Measurements from ENCODE around the gene PLAU. TPM values are rescaled to one million over a fixed set of nuclear protein-coding genes. Genes with fewer than 3 reads are reported as not detected.
A peak's percentile ranks its signal among the peaks of the same experiment; 100 is the strongest.
"Not testable (repeated sequence)": the region's sequence is repeated elsewhere in the genome, so short reads cannot be mapped to it uniquely, and the experiment has no call there.

PLAU gene
- total RNA-seq, 1 experiment from 2014 or later: 25.4 TPM

DNA sequence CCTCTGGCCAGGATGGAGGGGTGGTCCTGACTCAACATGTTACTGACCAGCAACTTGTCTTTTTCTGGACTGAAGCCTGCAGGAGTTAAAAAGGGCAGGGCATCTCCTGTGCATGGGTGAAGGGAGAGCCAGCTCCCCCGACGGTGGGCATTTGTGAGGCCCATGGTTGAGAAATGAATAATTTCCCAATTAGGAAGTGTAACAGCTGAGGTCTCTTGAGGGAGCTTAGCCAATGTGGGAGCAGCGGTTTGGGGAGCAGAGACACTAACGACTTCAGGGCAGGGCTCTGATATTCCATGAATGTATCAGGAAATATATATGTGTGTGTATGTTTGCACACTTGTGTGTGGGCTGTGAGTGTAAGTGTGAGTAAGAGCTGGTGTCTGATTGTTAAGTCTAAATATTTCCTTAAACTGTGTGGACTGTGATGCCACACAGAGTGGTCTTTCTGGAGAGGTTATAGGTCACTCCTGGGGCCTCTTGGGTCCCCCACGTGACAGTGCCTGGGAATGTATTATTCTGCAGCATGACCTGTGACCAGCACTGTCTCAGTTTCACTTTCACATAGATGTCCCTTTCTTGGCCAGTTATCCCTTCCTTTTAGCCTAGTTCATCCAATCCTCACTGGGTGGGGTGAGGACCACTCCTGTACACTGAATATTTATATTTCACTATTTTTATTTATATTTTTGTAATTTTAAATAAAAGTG lies 6.0 kb downstream of the PLAU start:
- no peak for DNase-seq
- Histone ChIP-seq H3K27me3 (ENCODE audit: control insufficient read depth, insufficient read depth, low read length) (peaks cover under 1% of the 10 kb centered on the region), H3K4me3 (ENCODE audit: insufficient read depth, low read depth, low read length) (no peak overlapping the region), H3K36me3 (replicated peaks; ENCODE audit: control insufficient read depth, insufficient read depth, low read length) (peaks cover 2% of the 10 kb centered on the region)

DNA sequence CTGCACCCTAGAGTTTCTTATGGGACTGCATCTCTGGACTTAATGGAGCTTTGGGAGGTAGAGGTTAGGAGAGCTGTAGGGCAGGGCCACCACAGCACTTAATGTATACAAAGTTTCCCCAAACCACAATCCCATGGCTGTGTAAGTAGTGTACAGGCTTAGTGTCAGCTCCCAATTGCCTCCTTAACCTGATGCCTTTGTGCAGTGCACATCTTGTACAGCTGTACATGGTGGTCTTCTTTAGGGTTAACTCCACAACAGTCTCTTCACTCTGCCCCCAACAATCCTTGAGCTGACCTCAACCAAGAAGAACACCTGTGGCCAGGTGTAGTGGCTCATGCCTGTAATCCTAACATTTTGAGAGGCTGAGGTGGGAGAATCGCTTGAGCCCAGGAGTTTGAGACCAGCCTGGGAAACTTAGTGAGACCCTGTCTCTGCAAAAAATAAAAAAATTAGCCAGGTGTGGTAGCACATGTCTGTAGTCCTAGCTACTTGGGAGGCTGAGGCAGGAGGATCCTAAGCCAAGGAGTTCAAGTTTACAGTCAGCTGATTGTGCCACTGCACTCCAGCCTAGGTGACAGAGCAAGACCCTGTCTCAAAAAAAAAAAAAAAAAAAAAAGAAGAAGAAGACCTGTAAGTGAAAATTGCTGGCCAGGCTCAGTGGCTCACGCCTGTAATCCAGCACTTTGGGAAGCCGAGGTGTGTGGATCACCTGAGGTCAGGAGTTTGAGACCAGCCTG lies 6.8 kb downstream of the PLAU start:
- Histone ChIP-seq H3K27me3 (ENCODE audit: control insufficient read depth, insufficient read depth, low read length) (no peaks in the 10 kb centered on the region; the same call in 1 of the 2 replicates), H3K36me3 (replicated peaks; ENCODE audit: control insufficient read depth, insufficient read depth, low read length) (peaks cover 2% of the 10 kb centered on the region), H3K4me3 (ENCODE audit: insufficient read depth, low read depth, low read length) (no peak overlapping the region)
- DNase-seq: no peak

DNA sequence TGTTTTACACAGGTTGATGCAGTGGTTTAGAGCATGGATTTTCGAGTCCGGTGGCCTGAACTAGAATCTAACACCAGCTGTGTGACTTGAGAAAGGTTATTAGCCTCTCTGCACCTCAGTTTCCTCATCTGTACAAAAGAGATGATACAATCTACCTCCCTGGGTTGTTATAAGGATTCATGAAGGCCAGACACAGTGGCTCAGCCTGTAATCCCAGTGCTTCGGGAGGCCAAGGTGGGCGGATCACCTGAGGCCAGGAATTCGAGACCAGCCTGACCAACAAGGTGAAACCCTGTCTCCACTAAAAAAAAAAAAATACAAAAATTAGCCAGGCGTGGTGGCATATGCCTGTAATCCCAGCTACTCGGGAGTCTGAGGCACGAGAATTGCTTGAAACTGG lies 8.5 kb downstream of the PLAU start:
- H3K4me3 ChIP-seq (ENCODE audit: insufficient read depth, low read depth, low read length); DNase-seq; H3K27me3 ChIP-seq (ENCODE audit: control insufficient read depth, insufficient read depth, low read length); H3K36me3 ChIP-seq (replicated peaks; ENCODE audit: control insufficient read depth, insufficient read depth, low read length): not testable (repeated sequence)

DNA sequence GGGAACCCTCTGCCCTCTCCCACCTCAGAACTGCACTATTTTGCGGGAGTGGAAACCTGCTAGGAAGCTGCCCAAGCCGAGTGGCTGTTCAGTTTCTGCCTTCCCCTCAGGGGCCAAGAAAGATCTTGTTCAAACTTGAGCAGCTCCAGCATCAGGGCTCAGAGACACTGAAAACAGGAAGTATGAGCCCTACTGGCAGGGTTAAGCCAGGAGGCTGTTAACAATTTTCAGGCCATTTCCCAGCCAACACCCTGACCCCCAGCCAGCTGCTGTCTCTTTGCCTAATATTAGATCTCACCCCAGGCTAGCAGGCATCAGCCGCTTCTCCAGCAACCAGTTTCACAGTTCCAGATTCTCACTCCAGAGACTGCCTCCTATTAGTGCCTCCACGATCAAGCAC lies 9.2 kb downstream of the PLAU start:
- peak; percentile 27 for DNase-seq
- H3K27me3 ChIP-seq (ENCODE audit: control insufficient read depth, insufficient read depth, low read length): no peaks in the 10 kb centered on the region
- peaks cover 1% of the 10 kb centered on the region for H3K36me3 ChIP-seq (replicated peaks; ENCODE audit: control insufficient read depth, insufficient read depth, low read length)
- H3K4me3 ChIP-seq (ENCODE audit: insufficient read depth, low read depth, low read length): no peak overlapping the region

DNA sequence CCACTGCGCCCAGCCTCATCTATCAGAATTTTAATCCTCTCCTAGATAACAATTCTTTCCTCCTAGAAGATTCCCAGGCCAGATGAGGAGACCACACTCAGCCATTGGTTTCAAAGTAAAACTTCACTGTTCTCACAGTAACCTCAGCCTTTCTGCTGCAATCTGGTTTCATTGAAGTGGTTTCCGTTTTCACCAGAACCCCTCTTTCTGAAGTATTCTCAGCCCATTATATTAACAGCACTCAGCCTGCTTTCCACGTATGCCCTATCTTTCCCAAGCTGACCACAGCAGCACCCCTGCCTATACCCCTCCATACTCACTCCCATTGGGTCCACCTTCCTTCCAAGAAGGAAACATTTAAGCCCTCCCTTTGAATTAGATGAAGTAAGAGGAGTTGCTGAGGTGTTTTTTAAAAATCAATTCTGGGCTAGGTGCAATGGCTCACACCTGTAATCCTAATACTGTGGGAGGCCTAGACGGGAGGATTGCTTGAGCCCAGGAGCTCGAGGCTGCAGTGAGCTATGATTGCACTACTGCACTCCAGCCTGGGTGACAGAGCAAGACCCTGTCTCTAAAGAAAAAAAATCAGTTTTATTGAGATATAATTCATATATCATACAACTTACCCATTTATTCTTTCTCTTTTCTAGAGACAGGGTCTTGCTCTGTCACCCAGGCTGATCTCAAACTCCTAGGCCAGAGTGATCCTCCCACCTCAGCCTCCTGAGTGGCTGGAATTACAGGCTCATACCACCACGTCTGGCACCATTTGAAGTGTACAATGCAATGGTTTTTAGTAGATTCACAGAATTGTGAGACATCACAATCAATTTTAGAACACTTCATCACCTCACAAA lies 11.3 kb downstream of the PLAU start:
- H3K4me3 ChIP-seq (ENCODE audit: insufficient read depth, low read depth, low read length): no peak overlapping the region
- no peaks in the 10 kb centered on the region for H3K36me3 ChIP-seq (replicated peaks; ENCODE audit: control insufficient read depth, insufficient read depth, low read length)
- DNase-seq: no peak
- H3K27me3 ChIP-seq (ENCODE audit: control insufficient read depth, insufficient read depth, low read length): no peaks in the 10 kb centered on the region

DNA sequence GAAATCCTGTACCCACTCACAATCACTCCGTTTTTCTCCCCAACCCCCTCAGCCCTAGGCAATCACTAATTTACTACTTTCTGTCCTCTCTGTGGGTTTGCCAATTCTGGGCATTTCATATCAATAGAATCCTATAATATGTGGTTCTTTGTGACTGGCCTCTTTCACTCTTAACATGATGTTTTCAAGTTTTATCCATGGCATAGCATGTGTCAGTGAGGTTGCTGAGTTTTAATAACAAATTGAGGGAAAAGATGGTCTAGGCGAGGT lies 11.9 kb downstream of the PLAU start:
- DNase-seq: no peak

DNA sequence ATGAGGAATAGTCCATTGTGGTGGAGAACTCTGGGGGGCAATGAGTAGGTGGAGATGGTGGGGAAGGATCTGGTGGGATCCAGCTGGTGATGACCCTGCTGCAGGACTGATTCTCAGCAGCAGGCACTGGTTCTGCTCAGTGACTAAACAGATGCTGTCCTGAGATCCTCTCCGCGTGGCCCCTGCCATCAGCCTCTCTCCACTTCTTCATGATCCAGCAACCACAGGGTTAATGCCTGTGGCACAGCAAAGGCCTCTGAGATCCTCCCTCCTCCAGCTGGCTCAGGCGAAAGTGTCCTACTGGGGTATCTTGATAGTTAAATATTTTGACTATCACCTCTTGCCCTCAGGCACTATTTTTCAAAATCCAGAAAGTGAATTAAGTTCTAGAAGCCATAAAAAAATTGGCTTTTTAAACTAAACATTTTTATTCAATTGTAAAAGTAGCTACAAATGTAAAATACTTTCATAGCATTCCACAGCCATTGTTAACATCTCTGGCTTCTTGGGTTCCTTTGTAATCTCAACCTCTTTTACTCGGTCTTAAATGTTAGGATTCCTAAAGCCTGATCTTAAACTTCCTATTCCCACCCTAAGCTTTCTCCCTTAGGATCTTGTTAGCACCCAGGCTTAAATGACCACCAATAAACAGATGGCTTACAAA lies 13.1 kb downstream of the PLAU start:
- H3K36me3 ChIP-seq (replicated peaks; ENCODE audit: control insufficient read depth, insufficient read depth, low read length): no peaks in the 10 kb centered on the region
- DNase-seq: peak; percentile 68
- H3K27me3 ChIP-seq (ENCODE audit: control insufficient read depth, insufficient read depth, low read length): no peaks in the 10 kb centered on the region
- H3K4me3 ChIP-seq (ENCODE audit: insufficient read depth, low read depth, low read length): no peak overlapping the region

More for the DNA sequence above, 11.9 kb downstream of the PLAU start:
- H3K27me3 ChIP-seq (ENCODE audit: control insufficient read depth, insufficient read depth, low read length): no peaks in the 10 kb centered on the region
- H3K36me3 ChIP-seq (replicated peaks; ENCODE audit: control insufficient read depth, insufficient read depth, low read length): no peaks in the 10 kb centered on the region
- no peak overlapping the region for H3K4me3 ChIP-seq (ENCODE audit: insufficient read depth, low read depth, low read length)

DNA sequence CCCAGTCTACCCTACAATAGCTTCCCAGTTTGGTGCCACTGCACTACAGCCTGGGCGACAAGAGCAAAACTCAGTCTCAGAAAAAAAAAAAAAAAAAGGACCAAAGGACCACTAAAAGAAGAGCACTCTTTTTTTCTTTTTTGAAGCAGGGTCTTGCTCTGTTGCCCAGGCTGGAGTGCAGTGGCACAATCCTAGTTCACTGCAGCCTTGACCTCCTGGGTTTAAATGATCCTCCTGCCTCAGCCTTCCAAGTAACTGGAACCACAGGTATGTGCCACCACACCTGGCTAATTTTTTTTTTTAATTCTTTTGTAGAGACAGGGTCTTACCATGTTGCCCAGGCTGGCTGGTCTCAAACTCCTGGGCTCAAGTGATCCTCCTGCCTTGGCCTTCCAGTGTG lies 14.0 kb downstream of the PLAU start:
- no peaks in the 10 kb centered on the region for H3K36me3 ChIP-seq (replicated peaks; ENCODE audit: control insufficient read depth, insufficient read depth, low read length)
- no peak for DNase-seq
- H3K4me3 ChIP-seq (ENCODE audit: insufficient read depth, low read depth, low read length): no peak overlapping the region
- H3K27me3 ChIP-seq (ENCODE audit: control insufficient read depth, insufficient read depth, low read length): no peaks in the 10 kb centered on the region

DNA sequence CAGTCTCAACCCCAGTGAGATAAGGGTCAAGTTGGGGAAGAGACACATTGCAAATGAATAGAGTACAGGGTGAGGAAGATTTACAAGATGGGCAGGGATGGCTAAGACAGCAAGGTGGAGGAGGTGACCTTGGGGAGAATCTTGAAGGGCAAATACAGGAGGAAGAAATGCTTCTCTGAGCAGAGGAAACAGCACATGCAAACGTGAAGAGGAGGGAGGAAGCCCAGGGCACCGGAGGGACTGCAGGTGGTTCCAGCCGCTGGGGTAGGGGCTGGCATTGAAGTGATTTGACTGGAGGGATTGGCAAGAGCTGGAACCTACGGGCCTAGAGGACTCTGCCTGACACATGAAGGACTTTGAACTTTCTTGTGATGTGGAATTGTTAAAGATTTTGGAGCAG lies 14.6 kb downstream of the PLAU start:
- no peak for DNase-seq
- Histone ChIP-seq H3K27me3 (ENCODE audit: control insufficient read depth, insufficient read depth, low read length) (no peaks in the 10 kb centered on the region), H3K36me3 (replicated peaks; ENCODE audit: control insufficient read depth, insufficient read depth, low read length) (no peaks in the 10 kb centered on the region), H3K4me3 (ENCODE audit: insufficient read depth, low read depth, low read length) (no peak overlapping the region)

DNA sequence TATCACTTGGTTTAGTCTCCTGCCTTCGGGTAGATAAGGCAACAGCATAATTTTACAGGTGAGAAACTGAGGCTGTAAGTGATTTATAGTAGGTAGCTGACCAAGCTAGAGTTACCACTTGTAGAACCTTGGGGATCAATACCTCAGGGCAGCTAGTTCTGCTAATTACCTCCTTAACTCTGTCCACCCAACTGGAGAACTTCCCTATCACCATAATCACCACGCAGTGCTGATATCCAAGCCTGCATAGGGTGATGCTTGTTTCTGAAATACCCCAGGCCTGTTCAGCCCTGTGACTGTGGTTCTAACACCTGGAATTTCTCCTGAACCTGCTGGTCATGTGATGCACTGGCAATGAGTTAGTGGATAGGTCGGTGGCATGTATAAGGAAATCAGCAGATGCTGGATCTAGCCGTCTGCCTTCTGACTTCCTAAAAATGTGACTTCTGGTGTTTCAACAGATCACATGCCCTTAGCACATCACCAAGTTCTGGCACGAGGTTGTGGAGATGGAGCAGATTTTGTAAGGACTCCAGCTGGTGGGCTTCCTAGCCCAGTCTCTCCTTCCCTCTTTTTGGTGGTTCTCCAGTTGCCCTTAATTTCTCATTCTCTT lies 15.3 kb downstream of the PLAU start:
- H3K4me3 ChIP-seq (ENCODE audit: insufficient read depth, low read depth, low read length): no peak overlapping the region
- no peaks in the 10 kb centered on the region for H3K27me3 ChIP-seq (ENCODE audit: control insufficient read depth, insufficient read depth, low read length)
- no peak for DNase-seq
- H3K36me3 ChIP-seq (replicated peaks; ENCODE audit: control insufficient read depth, insufficient read depth, low read length): no peaks in the 10 kb centered on the region

DNA sequence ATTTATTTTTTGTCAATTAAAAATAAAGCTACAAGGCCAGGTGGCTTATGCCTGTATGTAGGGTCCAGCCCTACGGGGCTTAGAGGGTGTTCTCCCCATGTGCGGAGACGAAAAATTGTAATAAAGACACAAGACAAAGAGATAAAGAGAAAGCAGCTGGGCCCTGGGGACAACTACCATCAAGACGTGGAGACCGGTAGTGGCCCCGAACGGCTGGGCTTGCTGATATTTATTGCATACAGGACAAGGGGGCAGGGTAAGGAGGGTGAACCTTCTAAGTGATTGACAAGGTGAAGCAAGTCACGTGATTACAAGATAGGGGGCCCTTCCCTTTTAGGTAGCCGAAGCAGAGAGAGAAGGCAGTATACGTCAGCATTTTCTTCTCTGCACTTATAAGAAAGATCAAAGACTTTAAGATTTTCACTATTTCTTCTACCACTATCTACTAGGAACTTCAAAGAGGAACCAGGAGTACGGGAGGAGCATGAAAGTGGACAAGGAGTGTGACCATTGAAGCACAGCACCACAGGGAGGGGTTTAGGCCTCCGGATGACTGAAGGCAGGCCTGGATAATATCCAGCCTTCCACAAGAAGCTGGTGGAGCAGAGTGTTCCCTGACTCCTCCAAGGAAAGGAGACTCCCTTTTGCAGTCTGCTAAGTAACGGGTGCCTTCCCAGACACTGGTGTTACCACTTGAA lies 19.8 kb downstream of the PLAU start:
- not testable (repeated sequence) for DNase-seq; H3K4me3 ChIP-seq (ENCODE audit: insufficient read depth, low read depth, low read length); H3K27me3 ChIP-seq (ENCODE audit: control insufficient read depth, insufficient read depth, low read length); H3K36me3 ChIP-seq (replicated peaks; ENCODE audit: control insufficient read depth, insufficient read depth, low read length)

DNA sequence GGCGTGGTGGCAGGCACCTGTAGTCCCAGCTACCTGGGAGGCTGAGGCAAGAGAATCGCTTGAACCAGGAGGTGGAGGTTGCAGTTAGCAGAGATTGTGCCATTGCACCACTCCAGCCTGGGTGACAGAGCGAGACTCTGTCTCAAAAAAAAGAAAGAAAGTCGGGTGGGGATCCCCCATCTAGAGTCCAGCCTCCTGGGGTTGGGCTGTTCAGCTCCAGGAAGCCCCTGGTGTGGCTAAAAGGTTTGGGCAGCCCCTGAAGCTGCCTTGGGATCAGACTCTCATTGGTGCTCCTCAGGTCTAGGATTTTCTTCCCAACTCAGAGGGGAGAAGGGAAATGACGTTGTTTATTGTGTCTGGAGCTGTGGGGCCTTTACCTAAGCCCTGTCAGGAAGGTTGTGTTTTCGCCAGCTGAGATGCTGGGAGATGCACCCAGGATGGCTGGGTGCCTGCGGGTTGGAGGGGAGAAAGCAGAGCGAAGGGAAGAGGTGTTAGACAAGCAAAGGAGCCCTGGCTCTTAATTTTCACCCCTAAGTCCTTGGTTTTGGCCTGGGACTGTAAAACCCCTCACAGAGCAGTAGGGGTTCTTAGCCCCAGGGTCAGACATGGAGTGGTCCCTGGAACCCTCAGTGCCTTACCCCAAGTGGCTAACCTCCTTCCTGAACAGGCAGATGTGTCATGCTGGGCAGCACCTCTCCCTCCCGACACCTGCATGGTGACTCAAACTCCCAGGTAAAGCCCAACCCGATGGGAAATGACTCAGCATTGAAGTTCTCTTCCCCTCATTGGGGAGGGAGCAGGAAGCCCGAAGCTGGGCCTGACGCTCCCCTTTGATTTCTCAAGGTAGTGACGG lies 21.1 kb downstream of the PLAU start:
- Histone ChIP-seq H3K4me3 (ENCODE audit: insufficient read depth, low read depth, low read length) (no peak overlapping the region), H3K36me3 (replicated peaks; ENCODE audit: control insufficient read depth, insufficient read depth, low read length) (no peaks in the 10 kb centered on the region), H3K27me3 (ENCODE audit: control insufficient read depth, insufficient read depth, low read length) (no peaks in the 10 kb centered on the region)
- DNase-seq: peak; percentile 74

DNA sequence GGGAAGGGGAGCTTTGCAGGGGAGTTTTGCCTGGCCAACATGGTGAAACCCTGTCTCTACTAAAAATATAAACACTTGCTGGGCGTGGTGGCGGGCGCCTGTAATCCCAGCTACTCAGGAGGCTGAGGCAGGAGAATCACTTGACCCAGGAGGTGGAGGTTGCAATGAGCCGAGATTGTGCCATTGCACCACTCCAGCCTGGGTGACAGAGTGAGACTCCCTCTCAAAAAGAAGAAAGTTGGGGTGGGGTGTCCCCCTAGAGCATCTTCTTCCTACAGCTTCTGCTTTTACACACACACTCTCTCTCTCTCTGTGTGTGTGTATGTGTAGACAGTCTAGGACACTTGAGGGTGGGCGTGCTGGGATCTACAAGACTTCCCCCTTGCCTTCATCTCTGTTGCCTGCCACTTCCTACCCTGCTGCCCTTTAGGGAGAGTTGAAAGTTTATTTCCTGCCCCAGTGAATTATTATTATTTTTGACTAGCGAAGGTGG lies 21.7 kb downstream of the PLAU start:
- Histone ChIP-seq H3K36me3 (replicated peaks; ENCODE audit: control insufficient read depth, insufficient read depth, low read length) (no peaks in the 10 kb centered on the region), H3K4me3 (ENCODE audit: insufficient read depth, low read depth, low read length) (no peak overlapping the region), H3K27me3 (ENCODE audit: control insufficient read depth, insufficient read depth, low read length) (no peaks in the 10 kb centered on the region)
- no peak for DNase-seq
